Fibroblast of mammary gland (primary cell): ENCODE data around the gene GADD45A.

Source experiments
- DNase-seq: peaks from one replicate; pipeline ENCODE4 v3.0.0-alpha.2; 2010; ENCODE audit warnings: low read depth
- H3K4me3 ChIP-seq: 2 replicates; pipeline ENCODE4 v1.5.1; 2011; ENCODE audit warnings: low read depth, mild to moderate bottlenecking, low read length, moderate library complexity; ENCODE audit not compliant: control insufficient read depth
- CTCF ChIP-seq: conservative IDR thresholded peaks from 2 replicates; pipeline ENCODE4 v1.5.1; 2011; ENCODE audit warnings: low read depth, low read length, inconsistent platforms; ENCODE audit not compliant: control insufficient read depth, insufficient read depth

The GADD45A gene

DNA sequence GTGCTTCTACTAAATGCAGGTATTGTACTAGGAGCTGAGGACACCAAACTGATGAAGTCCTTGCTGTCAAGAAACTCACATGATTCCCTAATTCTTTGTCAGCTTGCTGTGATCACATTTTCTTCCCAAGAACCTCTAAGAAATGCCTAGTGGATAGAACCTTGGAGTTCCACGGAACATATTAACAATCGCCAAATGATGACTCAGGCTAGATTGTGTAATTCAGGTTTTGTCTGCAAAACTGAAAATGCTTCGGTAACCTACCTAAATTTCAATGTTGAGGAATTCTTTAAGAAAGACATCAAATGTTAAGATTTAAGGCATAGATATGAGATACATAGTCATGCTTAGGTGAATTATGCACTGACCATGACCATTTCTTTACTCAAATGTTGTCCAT is 1.7 kb upstream of the GADD45A start:
- DNase-seq = peak; percentile 83
- TF ChIP-seq CTCF = no peak
- H3K4me3 ChIP-seq = peak overlapping the region; percentile 24

GRCh38 chr1:67683766-67684525 is 1.1 kb upstream of the GADD45A start:
- no peak for TF ChIP-seq CTCF
- peak overlapping the region; percentile 39 for H3K4me3 ChIP-seq
- DNase-seq = peak; percentile 69

GRCh38 chr1:67684526-67685066 is 405 bp upstream of the GADD45A start:
- DNase-seq = no peak
- H3K4me3 ChIP-seq = peak overlapping the region; percentile 39
- TF ChIP-seq CTCF = no peak

- TF ChIP-seq CTCF = no peak
- peak; percentile 54 for DNase-seq
- H3K4me3 ChIP-seq = peak overlapping the region; percentile 92
Measured at GRCh38 chr1:67685558-67686266, 711 bp downstream of the GADD45A start.

DNA sequence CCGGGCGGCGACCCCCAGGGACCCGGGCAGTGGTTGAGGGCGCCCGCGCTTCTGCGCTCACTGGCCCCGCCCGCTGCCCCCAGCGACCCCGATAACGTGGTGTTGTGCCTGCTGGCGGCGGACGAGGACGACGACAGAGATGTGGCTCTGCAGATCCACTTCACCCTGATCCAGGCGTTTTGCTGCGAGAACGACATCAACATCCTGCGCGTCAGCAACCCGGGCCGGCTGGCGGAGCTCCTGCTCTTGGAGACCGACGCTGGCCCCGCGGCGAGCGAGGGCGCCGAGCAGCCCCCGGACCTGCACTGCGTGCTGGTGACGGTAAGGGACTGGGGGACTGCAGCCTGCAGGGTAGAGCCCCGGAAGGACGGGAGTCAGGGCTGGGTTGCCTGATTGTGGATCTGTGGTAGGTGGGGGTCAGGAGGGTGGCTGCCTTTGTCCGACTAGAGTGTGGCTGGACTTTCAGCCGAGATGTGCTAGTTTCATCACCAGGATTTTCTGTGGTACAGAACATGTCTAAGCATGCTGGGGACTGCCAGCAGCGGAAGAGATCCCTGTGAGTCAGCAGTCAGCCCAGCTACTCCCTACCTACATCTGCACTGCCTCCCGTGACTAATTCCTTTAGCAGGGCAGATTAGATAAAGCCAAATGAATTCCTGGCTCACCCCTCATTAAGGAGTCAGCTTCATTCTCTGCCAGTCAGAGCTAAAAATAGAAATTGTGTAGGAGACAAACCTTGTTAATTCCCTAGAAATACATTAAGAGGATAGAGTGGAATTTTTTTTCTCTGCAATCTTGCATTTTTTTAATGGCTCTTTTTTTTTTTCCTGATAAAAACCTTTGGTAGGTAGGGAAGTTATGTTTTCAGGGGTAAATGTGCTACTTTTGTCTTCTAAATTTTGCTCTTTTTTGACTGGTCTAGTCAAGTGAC is 1.5 kb downstream of the GADD45A start:
- TF ChIP-seq CTCF = no peak
- H3K4me3 ChIP-seq = peak overlapping the region; percentile 92
- DNase-seq = peak; percentile 99

GRCh38 chr1:67687198-67687545 is 2.2 kb downstream of the GADD45A start:
- peak overlapping the region; percentile 92 for H3K4me3 ChIP-seq
- TF ChIP-seq CTCF = no peak
- DNase-seq = no peak
